Endothelial cell of hepatic sinusoid (primary cell): ENCODE data around the gene ENDOV.

ENCODE experiments used
- in situ Hi-C: cut with HindIII; loops from 2 replicates; pipeline ENCODE4 v1.10.0; 2017; ENCODE audit warnings: low sequenced_read_pairs

Gene ENDOV

GRCh38 chr17:80445007-80445725 is 30.2 kb downstream of the ENDOV start:
- in situ Hi-C loops: loop anchor here (5.0 to 25.0 kb wide), 2 partner anchors 47 to 667 kb away; no protein-coding TSS in a partner anchor

GRCh38 chr17:80445726-80446110 is 30.8 kb downstream of the ENDOV start:
- in situ Hi-C loops: loop anchor here (5.0 to 25.0 kb wide), 2 partner anchors 47 to 667 kb away; no protein-coding TSS in a partner anchor

- in situ Hi-C loops: loop anchor here (5.0 to 25.0 kb wide), 2 partner anchors 45 to 665 kb away; no protein-coding TSS in a partner anchor
Observed at GRCh38 chr17:80446645-80447405, 31.9 kb downstream of the ENDOV start.

- in situ Hi-C loops: loop anchor here (5.0 to 25.0 kb wide), 2 partner anchors 45 to 665 kb away; no protein-coding TSS in a partner anchor
Observed at GRCh38 chr17:80447790-80448189, 32.8 kb downstream of the ENDOV start.

- in situ Hi-C loops: loop anchor here (5.0 to 25.0 kb wide), 2 partner anchors 43 to 663 kb away; no protein-coding TSS in a partner anchor
Observed at GRCh38 chr17:80449194-80449929, 34.4 kb downstream of the ENDOV start.

GRCh38 chr17:80449930-80450576 is 35.1 kb downstream of the ENDOV start:
- in situ Hi-C loops: loop anchor here (5.0 to 25.0 kb wide), 2 partner anchors 42 to 662 kb away; no protein-coding TSS in a partner anchor

GRCh38 chr17:80451104-80451775 is 36.3 kb downstream of the ENDOV start:
- in situ Hi-C loops: no loop called here

GRCh38 chr17:80452173-80452915 is 37.4 kb downstream of the ENDOV start:
- in situ Hi-C loops: no loop called here

GRCh38 chr17:80453126-80453997 is 38.4 kb downstream of the ENDOV start:
- in situ Hi-C loops: no loop called here

- in situ Hi-C loops: no loop called here
Observed at GRCh38 chr17:80453998-80454556, 39.1 kb downstream of the ENDOV start.

GRCh38 chr17:80454557-80455335 is 39.8 kb downstream of the ENDOV start:
- in situ Hi-C loops: no loop called here

- in situ Hi-C loops: no loop called here
Observed at GRCh38 chr17:80455336-80455710, 40.4 kb downstream of the ENDOV start.

- in situ Hi-C loops: no loop called here
Observed at GRCh38 chr17:80455784-80456183, 40.8 kb downstream of the ENDOV start.

- in situ Hi-C loops: no loop called here
Observed at GRCh38 chr17:80456465-80457235, 41.7 kb downstream of the ENDOV start.

- in situ Hi-C loops: no loop called here
Observed at GRCh38 chr17:80457236-80457856, 42.4 kb downstream of the ENDOV start.

GRCh38 chr17:80458016-80458415 is 43.0 kb downstream of the ENDOV start:
- in situ Hi-C loops: no loop called here
